HG03025 (cell line): Measurements from ENCODE around the gene SERINC4.
"Not testable (repeated sequence)": the region's sequence is repeated elsewhere in the genome, so short reads cannot be mapped to it uniquely, and the experiment has no call there.

Source experiments
- ATAC-seq: cut with Tn5 transposase; IDR thresholded peaks from one replicate; pipeline ENCODE4 v1.9.1; 2021; ENCODE audit warnings: mild to moderate bottlenecking, moderate library complexity; ENCODE audit not compliant: unreplicated experiment, low FRiP score

SERINC4 gene

DNA sequence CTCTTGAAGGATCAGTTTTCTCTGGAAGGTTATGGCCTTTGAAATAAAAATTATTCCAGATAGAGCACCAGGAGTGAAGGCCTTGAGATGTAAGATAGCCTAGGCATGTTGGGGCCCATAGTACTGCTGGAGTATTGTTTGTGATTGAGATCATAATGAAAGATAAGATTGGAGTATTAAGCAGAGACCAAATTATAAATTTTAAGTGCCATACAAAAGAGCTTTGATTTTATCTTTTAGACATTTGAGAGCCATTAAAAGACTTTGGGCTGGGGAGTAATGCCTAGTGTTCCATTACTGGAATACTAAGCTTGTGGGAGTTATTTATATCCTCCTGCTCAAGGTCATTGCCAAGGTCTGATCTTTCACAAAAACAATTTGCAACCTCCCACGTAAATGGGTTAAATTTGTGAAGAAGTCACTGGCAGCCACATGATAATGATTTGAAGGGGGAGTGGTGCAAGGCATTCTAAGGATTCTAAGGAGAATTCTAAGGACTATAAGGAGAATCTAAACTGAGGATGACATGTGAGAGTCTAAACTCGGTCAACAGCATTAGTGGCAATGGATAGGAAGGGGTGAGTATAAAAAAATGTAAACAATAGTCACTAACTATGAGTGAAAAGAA, 36.1 kb downstream of the SERINC4 start:
- ATAC-seq: no peak

DNA sequence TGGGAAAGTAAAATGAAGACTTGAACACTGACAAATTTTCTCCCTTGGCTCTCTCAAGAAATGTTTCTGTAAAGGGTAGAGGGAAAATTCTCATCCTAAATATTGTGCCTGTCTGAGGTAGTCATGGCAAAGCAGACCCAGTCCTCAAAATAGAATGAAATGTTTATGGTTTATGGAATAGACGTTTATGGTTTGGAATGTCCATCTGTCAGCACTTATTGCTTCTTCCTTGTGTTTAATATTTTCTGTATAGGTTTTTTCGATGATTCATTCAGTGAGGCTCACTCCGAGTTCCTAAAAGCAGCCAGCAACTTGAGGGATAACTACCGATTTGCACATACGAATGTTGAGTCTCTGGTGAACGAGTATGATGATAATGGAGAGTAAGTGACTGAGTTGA, 37.2 kb downstream of the SERINC4 start:
- no peak for ATAC-seq

DNA sequence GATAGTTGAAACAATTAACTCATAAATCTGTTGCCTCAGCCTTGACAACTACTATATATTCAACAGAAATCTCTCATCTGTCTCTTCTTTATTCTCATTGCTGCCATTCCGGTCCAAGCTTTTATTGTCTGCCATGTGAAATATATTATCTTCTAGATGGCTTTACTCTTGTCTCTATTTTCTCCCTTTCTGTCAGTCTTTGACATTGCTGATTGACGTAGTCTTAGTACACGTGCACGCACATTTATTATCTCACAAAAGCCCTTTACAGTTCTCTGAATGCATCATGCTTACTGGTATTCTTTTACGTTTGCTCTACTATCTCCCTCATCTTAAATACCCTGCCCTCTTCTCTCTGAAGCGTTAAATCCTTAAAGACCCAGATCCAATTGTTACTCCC, 48.1 kb downstream of the SERINC4 start:
- no peak for ATAC-seq

DNA sequence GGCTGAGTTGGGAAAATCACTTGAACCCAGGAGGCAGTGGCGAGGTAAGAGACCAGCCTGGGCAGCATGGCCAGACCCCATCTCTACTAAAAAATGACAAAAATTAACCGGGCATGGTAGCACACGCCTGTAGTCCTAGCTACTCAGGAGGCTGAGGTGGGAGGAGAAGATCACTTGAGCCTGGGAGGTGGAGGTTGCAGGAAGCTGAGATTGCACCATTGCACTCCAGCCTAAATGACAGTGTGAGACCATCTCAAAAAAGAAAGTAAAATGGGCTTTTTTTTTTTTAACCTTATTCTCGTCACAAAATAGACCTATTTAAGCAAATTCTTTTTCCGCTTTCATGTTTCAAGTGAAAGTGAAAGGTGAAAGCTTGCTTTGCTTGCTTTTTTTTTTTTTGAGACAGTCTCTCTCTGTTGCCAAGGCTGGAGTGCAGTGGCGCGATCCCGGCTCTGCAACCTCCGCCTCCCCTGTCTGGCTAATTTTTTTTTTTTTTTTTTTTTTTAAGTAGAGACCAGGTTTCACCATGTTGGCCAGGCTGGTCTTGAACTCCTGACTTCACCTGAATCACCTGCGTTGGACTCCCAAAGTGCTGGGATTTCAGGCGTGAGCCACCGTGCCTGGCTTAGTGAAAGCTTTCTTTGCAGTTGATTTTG, 50.2 kb downstream of the SERINC4 start:
- no peak for ATAC-seq

DNA sequence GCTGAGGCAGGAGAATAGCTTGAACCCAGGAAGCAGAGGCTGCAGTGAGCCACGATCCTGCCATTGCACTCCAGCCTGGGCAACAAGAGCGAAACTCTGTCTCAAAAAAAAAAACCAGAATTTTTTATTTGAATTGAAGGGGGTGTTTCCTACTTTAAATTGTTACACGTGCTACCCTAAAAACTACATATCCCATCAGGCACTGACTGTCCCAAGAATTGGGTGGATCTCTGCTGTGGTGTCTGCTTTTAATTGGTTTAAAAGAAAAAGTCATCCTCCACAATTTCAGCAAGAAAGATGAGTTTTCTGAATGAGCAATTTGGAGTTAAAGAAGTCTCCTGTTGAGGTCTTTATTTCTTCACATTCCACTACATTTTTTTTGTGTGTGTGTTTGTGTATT, 51.6 kb downstream of the SERINC4 start:
- no peak for ATAC-seq

DNA sequence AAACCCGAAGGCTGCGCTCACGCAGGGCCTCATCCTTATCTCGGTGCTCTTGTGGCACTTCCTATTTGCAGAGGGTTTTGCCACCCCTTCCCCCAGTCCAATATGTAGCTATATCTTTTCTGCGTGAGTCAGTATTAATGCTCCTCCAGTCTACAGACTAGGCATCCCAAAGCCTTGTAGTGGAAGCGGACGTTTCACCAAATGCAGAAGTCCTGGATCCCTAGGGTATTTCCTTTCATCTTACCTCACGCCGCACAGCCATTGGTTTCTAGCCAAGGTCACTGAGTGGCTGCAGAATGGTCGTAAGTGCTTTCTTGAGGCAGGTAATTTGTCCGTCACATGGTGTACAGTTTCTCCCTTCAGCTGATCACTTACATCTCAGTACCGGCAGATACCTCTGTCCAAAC, 53.1 kb downstream of the SERINC4 start:
- not testable (repeated sequence) for ATAC-seq

DNA sequence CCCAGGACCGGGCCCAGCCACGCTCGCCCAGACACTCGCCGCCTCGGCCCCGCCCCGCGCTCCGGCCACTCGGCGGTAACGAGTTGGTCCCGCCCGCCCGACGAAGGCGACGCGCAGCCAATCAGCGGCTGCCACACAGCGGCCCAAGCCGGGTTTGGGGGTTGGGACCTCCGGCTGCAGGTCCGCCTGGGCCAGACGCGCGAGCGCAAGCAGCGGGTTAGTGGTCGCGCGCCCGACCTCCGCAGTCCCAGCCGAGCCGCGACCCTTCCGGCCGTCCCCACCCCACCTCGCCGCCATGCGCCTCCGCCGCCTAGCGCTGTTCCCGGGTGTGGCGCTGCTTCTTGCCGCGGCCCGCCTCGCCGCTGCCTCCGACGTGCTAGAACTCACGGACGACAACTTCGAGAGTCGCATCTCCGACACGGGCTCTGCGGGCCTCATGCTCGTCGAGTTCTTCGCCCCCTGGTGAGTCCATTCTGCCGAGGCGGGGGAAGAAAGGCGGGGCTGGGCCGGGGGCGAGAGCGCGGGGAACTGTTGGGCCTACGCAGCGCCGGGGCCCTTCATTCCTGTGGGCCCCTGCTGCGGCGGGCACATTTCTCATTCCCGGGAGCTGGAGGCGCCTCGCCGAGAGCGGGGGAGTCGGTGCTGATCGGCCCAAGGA, 53.6 kb downstream of the SERINC4 start, which contains the start of gene PDIA3:
PDIA3 (plus strand) TSS at position 194 of the 658 bp plus-strand sequence; CDS start at position 296, 102 bp downstream.
- peak; percentile 61 for ATAC-seq
